Measurements from ENCODE around the gene BMP2K.

The BMP2K gene

GRCh38 chr4:78938474-78938867 lies 162.3 kb downstream of the BMP2K start:
- peak; percentile 33 for DNase-seq

GRCh38 chr4:78938868-78939666 lies 162.9 kb downstream of the BMP2K start, which contains the start of gene PAQR3:
Gene PAQR3, minus strand, starts transcription at chr4:78939438. Its CDS starts 214 bp downstream, at chr4:78939224.
- DNase-seq = peak; percentile 88

GRCh38 chr4:78939667-78940008 lies 163.5 kb downstream of the BMP2K start:
- DNase-seq = peak; percentile 76

- no peak for DNase-seq
Measured at GRCh38 chr4:78940752-78941151, 164.6 kb downstream of the BMP2K start.

GRCh38 chr4:78944381-78944780 lies 168.2 kb downstream of the BMP2K start:
- DNase-seq = no peak

- no peak for DNase-seq
Measured at GRCh38 chr4:78945651-78946179, 169.6 kb downstream of the BMP2K start.

GRCh38 chr4:78949735-78950134 lies 173.6 kb downstream of the BMP2K start:
- DNase-seq = no peak

GRCh38 chr4:78951862-78952472 lies 175.8 kb downstream of the BMP2K start:
- DNase-seq = peak; percentile 19

- DNase-seq = no peak
Measured at GRCh38 chr4:78953231-78953630, 177.1 kb downstream of the BMP2K start.

GRCh38 chr4:78953769-78954666 lies 177.9 kb downstream of the BMP2K start:
- peak; percentile 24 for DNase-seq

- no peak for DNase-seq
Measured at GRCh38 chr4:78956975-78957374, 180.8 kb downstream of the BMP2K start.

GRCh38 chr4:78960926-78961325 lies 184.8 kb downstream of the BMP2K start:
- DNase-seq = no peak

Data from NCI-H1092 treated with DMSO at 0.1 percent for 48 hours (cell line).